Measurements from ENCODE around the gene TEPSIN.

DNA sequence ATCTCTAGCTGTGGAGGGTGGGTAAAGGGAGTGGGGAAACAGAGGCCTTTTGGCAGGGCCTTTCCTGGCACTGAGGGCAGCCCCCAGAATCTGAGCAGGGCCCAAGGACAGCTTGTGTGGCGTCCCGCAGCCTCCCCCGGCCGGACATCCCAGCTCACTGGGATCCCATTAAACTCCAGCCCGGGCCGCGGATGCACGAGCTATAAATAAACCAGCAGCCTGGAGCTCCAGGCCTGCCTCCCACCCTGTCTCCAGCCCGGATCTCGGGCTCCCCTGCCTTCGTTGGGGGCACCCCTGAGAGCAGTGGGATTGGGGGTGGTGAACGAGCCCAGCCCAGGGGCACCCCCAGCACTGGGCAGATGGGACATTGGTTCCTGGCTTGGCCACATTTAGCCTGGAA, 59.0 kb downstream of the TEPSIN start:
- TF ChIP-seq, protein P1, sequence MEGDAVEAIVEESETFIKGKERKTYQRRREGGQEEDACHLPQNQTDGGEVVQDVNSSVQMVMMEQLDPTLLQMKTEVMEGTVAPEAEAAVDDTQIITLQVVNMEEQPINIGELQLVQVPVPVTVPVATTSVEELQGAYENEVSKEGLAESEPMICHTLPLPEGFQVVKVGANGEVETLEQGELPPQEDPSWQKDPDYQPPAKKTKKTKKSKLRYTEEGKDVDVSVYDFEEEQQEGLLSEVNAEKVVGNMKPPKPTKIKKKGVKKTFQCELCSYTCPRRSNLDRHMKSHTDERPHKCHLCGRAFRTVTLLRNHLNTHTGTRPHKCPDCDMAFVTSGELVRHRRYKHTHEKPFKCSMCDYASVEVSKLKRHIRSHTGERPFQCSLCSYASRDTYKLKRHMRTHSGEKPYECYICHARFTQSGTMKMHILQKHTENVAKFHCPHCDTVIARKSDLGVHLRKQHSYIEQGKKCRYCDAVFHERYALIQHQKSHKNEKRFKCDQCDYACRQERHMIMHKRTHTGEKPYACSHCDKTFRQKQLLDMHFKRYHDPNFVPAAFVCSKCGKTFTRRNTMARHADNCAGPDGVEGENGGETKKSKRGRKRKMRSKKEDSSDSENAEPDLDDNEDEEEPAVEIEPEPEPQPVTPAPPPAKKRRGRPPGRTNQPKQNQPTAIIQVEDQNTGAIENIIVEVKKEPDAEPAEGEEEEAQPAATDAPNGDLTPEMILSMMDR (IDR thresholded peaks at IDR 0.05), result no peak
- TF ChIP-seq POLR2A (IDR thresholded peaks at IDR 0.05), result no peak
